ENCODE measurements around the gene SIRT3.

The SIRT3 gene

GRCh38 chr11:208917-209260, 27.3 kb downstream of the SIRT3 start:
- DNase-seq (ENCODE audit: extremely low read depth, low read depth), result no peak

GRCh38 chr11:208181-208916, 27.8 kb downstream of the SIRT3 start:
- TF ChIP-seq CTCF (IDR thresholded peaks at IDR 0.05; ENCODE audit: low read depth, low read length), result no peak
- no peak for DNase-seq (ENCODE audit: extremely low read depth, low read depth)

More at GRCh38 chr11:208917-209260, 27.3 kb downstream of the SIRT3 start:
- TF ChIP-seq CTCF (IDR thresholded peaks at IDR 0.05; ENCODE audit: low read depth, low read length), result no peak

GRCh38 chr11:207863-208180, 28.3 kb downstream of the SIRT3 start:
- TF ChIP-seq CTCF (IDR thresholded peaks at IDR 0.05; ENCODE audit: low read depth, low read length), result no peak
- no peak for DNase-seq (ENCODE audit: extremely low read depth, low read depth)

GRCh38 chr11:207208-207862, 28.8 kb downstream of the SIRT3 start, which contains the start of the genes BET1L and RIC8A:
TSS of gene BET1L (minus strand) at chr11:207399. CDS start at chr11:207321, 78 bp downstream.
TSS of gene RIC8A (plus strand) at chr11:207708. CDS start at chr11:208855, 1,147 bp downstream.
- TF ChIP-seq CTCF (IDR thresholded peaks at IDR 0.05; ENCODE audit: low read depth, low read length), result no peak
- DNase-seq (ENCODE audit: extremely low read depth, low read depth), result peak; percentile 95

GRCh38 chr11:206526-207207, 29.5 kb downstream of the SIRT3 start:
- TF ChIP-seq CTCF (IDR thresholded peaks at IDR 0.05; ENCODE audit: low read depth, low read length), result no peak
- no peak for DNase-seq (ENCODE audit: extremely low read depth, low read depth)

GRCh38 chr11:206002-206384, 30.1 kb downstream of the SIRT3 start:
- no peak for TF ChIP-seq CTCF (IDR thresholded peaks at IDR 0.05; ENCODE audit: low read depth, low read length)
- no peak for DNase-seq (ENCODE audit: extremely low read depth, low read depth)
